Mesenchymal stem cell (in vitro differentiated cells and primary cell): Measurements from ENCODE around the gene EPHA10.
A peak's percentile ranks its signal among the peaks of the same experiment; 100 is the strongest.
"Not testable (repeated sequence)": the region's sequence is repeated elsewhere in the genome, so short reads cannot be mapped to it uniquely, and the experiment has no call there.

ENCODE experiments used
- DNase-seq: peaks from one replicate; pipeline ENCODE4 v3.0.0-alpha.2; 2013
- H2AFZ ChIP-seq: one replicate; pipeline ENCODE4 v1.6.1; 2013; ENCODE audit warnings: low read depth, mild to moderate bottlenecking, control low read depth, inconsistent platforms, low read length, moderate library complexity
- H2AK5ac ChIP-seq: 2 replicates; pipeline ENCODE4 v1.6.1; 2013; ENCODE audit warnings: low read length, moderate library complexity, mild to moderate bottlenecking, inconsistent platforms; ENCODE audit not compliant: severe bottlenecking
- H2BK120ac ChIP-seq: one replicate; pipeline ENCODE4 v1.6.1; 2013; ENCODE audit warnings: low read depth, mild to moderate bottlenecking, inconsistent platforms, low read length, moderate library complexity
- H2BK12ac ChIP-seq, 2 experiments: one replicate each; pipeline ENCODE4 v1.6.1; 2013; ENCODE audit warnings: inconsistent platforms in 2 of 2, low read length in 2 of 2, mild to moderate bottlenecking in 2 of 2, moderate library complexity in 2 of 2, control low read depth in 1 of 2
- H2BK15ac ChIP-seq: one replicate; pipeline ENCODE4 v1.6.1; 2013; ENCODE audit warnings: mild to moderate bottlenecking, low read depth, inconsistent platforms; ENCODE audit not compliant: poor library complexity, severe bottlenecking
- H2BK5ac ChIP-seq: 2 replicates; pipeline ENCODE4 v1.6.1; 2013; ENCODE audit warnings: low read depth, mild to moderate bottlenecking, low read length, control low read depth, inconsistent platforms; ENCODE audit not compliant: poor library complexity, severe bottlenecking
- H3K14ac ChIP-seq, 2 experiments: one replicate each; pipeline ENCODE4 v1.6.1; 2013; ENCODE audit warnings: inconsistent platforms in 2 of 2, low read length in 2 of 2, control low read depth in 1 of 2, mild to moderate bottlenecking in 1 of 2, moderate library complexity in 1 of 2
- H3K18ac ChIP-seq, 2 experiments: one replicate each; pipeline ENCODE4 v1.6.1; 2013; ENCODE audit warnings: inconsistent platforms in 2 of 2, low read length in 2 of 2, control low read depth in 1 of 2, low read depth in 1 of 2, mild to moderate bottlenecking in 1 of 2
- H3K23ac ChIP-seq, 2 experiments: one replicate each; pipeline ENCODE4 v1.6.1; 2013; ENCODE audit warnings: inconsistent platforms in 2 of 2, low read length in 2 of 2, mild to moderate bottlenecking in 2 of 2, moderate library complexity in 2 of 2, control low read depth in 1 of 2
- H3K27ac ChIP-seq: 2 replicates; pipeline ENCODE4 v1.5.1; 2013; ENCODE audit warnings: mild to moderate bottlenecking, moderate library complexity, low read length, control low read depth, inconsistent platforms; ENCODE audit not compliant: poor library complexity, severe bottlenecking
- H3K27me3 ChIP-seq, 2 experiments: 2 replicates each; pipeline versions ENCODE4 v1.6.1 to v1.7.0; 2013; ENCODE audit warnings: low read length in 2 of 2, mild to moderate bottlenecking in 2 of 2, moderate library complexity in 2 of 2, control low read depth in 1 of 2, inconsistent platforms in 1 of 2; ENCODE audit not compliant: control insufficient read depth in 1 of 2, insufficient read depth in 1 of 2
- H3K36me3 ChIP-seq, 2 experiments: 2 replicates each; pipeline versions ENCODE4 v1.6.1 to v1.7.0; 2013; ENCODE audit warnings: low read length in 2 of 2, control low read depth in 1 of 2, inconsistent platforms in 1 of 2, low read depth in 1 of 2, mild to moderate bottlenecking in 1 of 2; ENCODE audit not compliant: insufficient read depth in 2 of 2, control insufficient read depth in 1 of 2
- H3K4ac ChIP-seq, 2 experiments: one replicate each; pipeline ENCODE4 v1.6.1; 2013; ENCODE audit warnings: inconsistent platforms in 2 of 2, low read length in 2 of 2, mild to moderate bottlenecking in 2 of 2, moderate library complexity in 2 of 2, control low read depth in 1 of 2, low read depth in 1 of 2
- H3K4me1 ChIP-seq: 2 replicates; pipeline ENCODE4 v1.6.1; 2013; ENCODE audit warnings: low read depth, low read length, control low read depth; ENCODE audit not compliant: control insufficient read depth, insufficient read depth
- H3K4me2 ChIP-seq: 2 replicates; pipeline ENCODE4 v1.6.1; 2013; ENCODE audit warnings: low read length, mild to moderate bottlenecking, inconsistent platforms; ENCODE audit not compliant: poor library complexity, severe bottlenecking
- H3K4me3 ChIP-seq, 2 experiments: 2 replicates each; pipeline versions ENCODE4 v1.5.1 to v1.7.0; 2013; ENCODE audit warnings: low read length in 2 of 2, mild to moderate bottlenecking in 2 of 2, control low read depth in 1 of 2, low read depth in 1 of 2; ENCODE audit not compliant: insufficient read depth in 1 of 2
- H3K79me1 ChIP-seq: replicated peaks from 2 replicates; pipeline ENCODE4 v1.6.1; 2013; ENCODE audit warnings: mild to moderate bottlenecking, control low read depth, low read length, inconsistent platforms; ENCODE audit not compliant: poor library complexity, severe bottlenecking
- H3K9ac ChIP-seq: 2 replicates; pipeline ENCODE4 v1.7.0; 2013; ENCODE audit warnings: mild to moderate bottlenecking, low read length, moderate library complexity
- H3K9me3 ChIP-seq: 2 replicates; pipeline ENCODE4 v1.7.0; 2013; ENCODE audit warnings: mild to moderate bottlenecking, low read length; ENCODE audit not compliant: control insufficient read depth
- H4K8ac ChIP-seq: one replicate; pipeline ENCODE4 v1.6.1; 2013; ENCODE audit warnings: inconsistent platforms, mild to moderate bottlenecking, low read length, moderate library complexity
- H4K91ac ChIP-seq: one replicate; pipeline ENCODE4 v1.6.1; 2013; ENCODE audit warnings: mild to moderate bottlenecking, low read length, inconsistent platforms
- WGBS: methylation state at CpG from one replicate; pipeline ENCODE4 v1.1.7; 2013; ENCODE audit warnings: mixed read lengths; 5-methylcytosine and 5-hydroxymethylcytosine counted together

Gene EPHA10

DNA sequence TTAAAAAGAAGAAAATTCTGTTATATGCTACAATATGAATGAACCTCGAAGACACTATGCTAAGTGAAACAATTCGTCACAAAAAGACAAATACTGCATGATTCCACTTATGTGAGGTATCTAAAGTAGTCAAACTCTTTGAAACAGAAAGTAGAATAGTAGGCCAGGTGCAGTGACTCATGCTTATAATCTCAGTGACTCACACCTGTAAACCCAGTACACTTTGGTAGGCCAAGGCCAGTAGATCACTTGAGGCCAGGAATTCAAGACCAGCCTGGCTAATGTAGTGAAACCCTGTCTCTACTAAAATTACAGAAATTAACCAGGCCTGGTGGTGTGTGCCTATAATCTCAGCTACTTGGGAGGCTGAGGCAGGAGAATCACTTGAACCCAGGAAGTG, 25.7 kb downstream of the EPHA10 start:
- Histone ChIP-seq H2AK5ac (no peak overlapping the region), H3K9me3 (peaks cover 3% of the 10 kb centered on the region)
- WGBS = no CpG with 5 or more reads among the region's 2 CpGs

DNA sequence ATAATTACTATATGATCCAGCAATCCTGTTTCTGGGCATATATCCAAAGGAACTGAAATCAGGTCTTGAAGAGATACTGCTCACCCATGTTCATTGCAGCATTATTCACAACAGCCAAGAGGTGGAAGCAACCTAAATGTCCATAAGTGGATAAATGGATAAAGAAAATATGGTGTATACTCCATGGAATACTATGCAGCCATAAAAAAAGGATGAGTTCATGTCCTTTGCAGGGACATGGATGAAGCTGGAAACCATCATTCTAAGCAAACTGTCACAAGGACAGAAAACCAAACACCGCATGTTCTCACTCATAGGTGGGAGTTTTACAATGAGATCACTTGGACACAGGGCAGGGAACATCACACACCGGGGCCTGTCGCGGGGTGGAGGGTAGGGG, 26.3 kb downstream of the EPHA10 start:
- H3K23ac ChIP-seq, H3K18ac ChIP-seq, H2BK5ac ChIP-seq, H2BK15ac ChIP-seq, H2BK12ac ChIP-seq, H2AK5ac ChIP-seq, H3K14ac ChIP-seq, H3K4me1 ChIP-seq, H3K27ac ChIP-seq, H3K4me3 ChIP-seq, H3K79me1 ChIP-seq, H4K8ac ChIP-seq, H3K4ac ChIP-seq, H3K9ac ChIP-seq, H3K9me3 ChIP-seq, H2BK120ac ChIP-seq, H3K4me2 ChIP-seq, H3K36me3 ChIP-seq, H4K91ac ChIP-seq, H2AFZ ChIP-seq, DNase-seq: not testable (repeated sequence)
- WGBS = 100% methylated on average over 1 of the region's 4 CpGs
- H3K27me3 ChIP-seq = peaks cover 32 to 59% of the 10 kb centered on the region in 2 experiments

More for the DNA sequence above, 25.7 kb downstream of the EPHA10 start:
- Histone ChIP-seq H2BK120ac (no peak overlapping the region), H3K36me3 (no peaks in the 10 kb centered on the region), H2BK15ac (no peak overlapping the region), H3K4me1 (peaks cover 2% of the 10 kb centered on the region), H3K23ac (no peak overlapping the region), H3K27me3 (peaks cover 29 to 54% of the 10 kb centered on the region in 2 experiments), H3K9ac (no peak overlapping the region), H3K14ac (no peak overlapping the region), H2AFZ (no peak overlapping the region), H3K4me2 (no peak overlapping the region), H4K91ac (no peak overlapping the region), H3K27ac (no peak overlapping the region), H3K4ac (no peak overlapping the region), H3K79me1 (no peaks in the 10 kb centered on the region), H3K4me3 (no peak overlapping the region), H2BK5ac (no peak overlapping the region), H4K8ac (no peak overlapping the region), H3K18ac (no peak overlapping the region), H2BK12ac (no peak overlapping the region)
- DNase-seq = no peak

DNA sequence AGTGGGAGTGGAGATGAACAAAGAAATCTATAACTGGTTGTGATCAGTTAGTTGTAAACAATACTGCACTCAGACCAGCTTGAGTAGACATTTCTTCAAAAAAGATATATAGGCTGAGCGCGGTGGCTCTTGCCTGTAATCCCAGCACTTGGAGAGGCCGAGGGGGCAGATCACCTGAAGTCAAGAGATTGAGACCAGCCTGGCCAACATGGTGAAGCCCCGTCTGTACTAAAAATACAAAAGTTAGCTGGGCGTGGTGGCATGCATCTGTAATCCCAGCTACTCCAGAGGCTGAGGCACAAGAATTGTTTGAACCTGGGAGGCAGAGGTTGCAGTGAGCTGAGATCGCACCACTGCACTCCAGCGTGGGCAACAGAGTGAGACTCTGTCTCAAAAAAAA, 26.9 kb downstream of the EPHA10 start:
- H3K4me3 ChIP-seq, H3K79me1 ChIP-seq, H3K14ac ChIP-seq, H3K9ac ChIP-seq, H4K91ac ChIP-seq, H3K36me3 ChIP-seq, H2BK120ac ChIP-seq, H3K23ac ChIP-seq, H3K9me3 ChIP-seq, H2BK15ac ChIP-seq, H3K4me2 ChIP-seq, H3K18ac ChIP-seq, H2AK5ac ChIP-seq, DNase-seq, H3K4me1 ChIP-seq, H3K4ac ChIP-seq, H2BK5ac ChIP-seq, H3K27ac ChIP-seq, H2BK12ac ChIP-seq, H2AFZ ChIP-seq, H4K8ac ChIP-seq: not testable (repeated sequence)
- 79% methylated on average over 5 of the region's 7 CpGs for WGBS
- H3K27me3 ChIP-seq = peaks cover 36 to 61% of the 10 kb centered on the region in 2 experiments

DNA sequence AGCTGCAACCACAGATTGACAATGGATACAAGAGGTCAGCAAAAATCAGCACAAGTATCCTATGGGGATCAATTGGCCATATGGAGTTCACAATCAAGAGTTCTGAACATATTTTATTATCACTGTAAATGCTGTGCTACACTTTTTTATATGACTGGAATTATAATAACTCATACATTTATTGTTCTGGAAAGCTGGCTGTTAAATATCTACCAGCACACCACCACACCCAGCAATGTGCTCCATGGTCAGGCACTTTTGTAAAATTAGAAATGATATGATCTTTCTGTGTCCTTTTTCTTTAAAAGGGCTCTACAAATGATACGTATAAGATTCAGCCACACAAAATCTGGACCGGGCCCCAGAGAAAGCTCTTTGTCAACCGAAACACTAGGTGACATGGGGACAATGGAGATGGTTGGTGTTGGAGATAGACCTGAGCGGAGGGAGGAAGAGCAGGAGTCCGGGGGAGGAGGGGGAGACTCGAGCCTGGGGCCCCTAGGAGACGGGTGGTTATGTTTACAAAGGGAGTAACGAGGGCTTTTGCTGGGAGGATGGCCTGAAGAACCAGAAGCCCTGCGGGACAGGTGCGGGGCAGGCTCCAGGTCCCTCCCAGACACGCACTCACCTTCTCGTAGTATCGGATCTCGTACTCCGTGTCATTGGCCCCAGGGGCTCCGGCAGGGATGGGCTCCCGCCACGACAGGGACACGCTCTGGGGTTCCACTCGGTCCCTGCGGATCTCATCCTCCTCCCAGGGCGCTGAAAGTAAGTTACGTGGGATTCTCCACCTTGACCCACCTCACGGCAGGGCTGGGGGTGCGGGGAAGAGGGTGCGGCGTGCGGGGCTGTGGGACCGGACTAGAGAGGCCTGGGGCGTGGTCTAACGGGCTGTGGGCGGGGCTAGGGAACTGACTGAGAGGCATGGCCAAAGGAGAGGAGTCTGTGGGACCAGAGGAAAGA, 30.0 kb downstream of the EPHA10 start:
- no peak overlapping the region for H3K18ac ChIP-seq
- H2AK5ac ChIP-seq = no peak overlapping the region
- no peak overlapping the region for H4K8ac ChIP-seq
- peaks cover 3% of the 10 kb centered on the region for H3K9me3 ChIP-seq
- peak overlapping the region in 1 of 2 experiments; percentile 22 for H3K4me3 ChIP-seq
- no peak overlapping the region for H2AFZ ChIP-seq
- no peak overlapping the region for H3K4me2 ChIP-seq
- DNase-seq = no peak
- H3K79me1 ChIP-seq = no peaks in the 10 kb centered on the region
- H3K4me1 ChIP-seq = peaks cover 2% of the 10 kb centered on the region
- no peak overlapping the region for H2BK12ac ChIP-seq
- no peak overlapping the region for H3K14ac ChIP-seq
- no peak overlapping the region for H3K4ac ChIP-seq
- H3K27ac ChIP-seq = no peak overlapping the region
- peaks cover 34 to 62% of the 10 kb centered on the region in 2 experiments for H3K27me3 ChIP-seq
- no peak overlapping the region for H3K23ac ChIP-seq
- H3K9ac ChIP-seq = no peak overlapping the region
- H3K36me3 ChIP-seq = no peaks in the 10 kb centered on the region
- no peak overlapping the region for H2BK5ac ChIP-seq
- H2BK15ac ChIP-seq = no peak overlapping the region
- H4K91ac ChIP-seq = no peak overlapping the region
- H2BK120ac ChIP-seq = no peak overlapping the region
- 19% methylated on average over 30 of the region's 32 CpGs for WGBS
